Psoas muscle (tissue), 8 donors: ENCODE data around the gene SLC44A1. TPM values are rescaled to one million over a fixed set of nuclear protein-coding genes. Genes with fewer than 3 reads are reported as not detected.

Source experiments
- ATAC-seq, 4 donors: fragments of 200-7000 bp; cut with Tn5 transposase; one replicate each; pipeline ENCODE4 v1.9.1; 2020; ENCODE audit warnings: moderate library complexity in 3 of 4, mild to moderate bottlenecking in 2 of 4
- DNase-seq, 2 donors: peaks; one replicate each; pipeline ENCODE4 v3.0.0-alpha.2; 2020
- H3K27ac ChIP-seq: fragments of 200-600 bp; one replicate; pipeline ENCODE4 v1.8.0; 2022
- H3K27me3 ChIP-seq, 3 donors: fragments of 200-600 bp in 1 of 3; one replicate each; pipeline versions ENCODE4 v1.6.1 to v1.8.0; 2013 to 2022; ENCODE audit warnings: low read length in 2 of 3, mild to moderate bottlenecking in 2 of 3, moderate library complexity in 1 of 3; ENCODE audit not compliant: insufficient read depth in 3 of 3
- H3K36me3 ChIP-seq, 2 donors: fragments of 200-600 bp in 1 of 2; one replicate each; pipeline versions ENCODE4 v1.6.1 to v1.8.0; 2013 to 2022; ENCODE audit warnings: low read depth in 1 of 2, mild to moderate bottlenecking in 1 of 2, moderate library complexity in 1 of 2; ENCODE audit not compliant: insufficient read depth in 1 of 2
- H3K4me1 ChIP-seq: fragments of 200-600 bp; one replicate; pipeline ENCODE4 v1.8.0; 2022
- H3K4me3 ChIP-seq: fragments of 200-600 bp; one replicate; pipeline ENCODE4 v1.8.0; 2022; ENCODE audit warnings: mild to moderate bottlenecking
- H3K9me3 ChIP-seq: fragments of 200-600 bp; one replicate; pipeline ENCODE4 v1.8.0; 2022
- CTCF ChIP-seq: fragments of 200-600 bp; IDR thresholded peaks from one replicate; pipeline ENCODE4 v1.8.0; 2022; ENCODE audit warnings: antibody characterized with exemption
- WGBS, 3 donors: extraction: QIAGEN DNeasy Blood & Tissue Kit; methylation state at CpG; one replicate each; pipeline versions ENCODE4 v1.1.6 to v1.1.7; 2013; 5-methylcytosine and 5-hydroxymethylcytosine counted together
- intact Hi-C, 2 donors: fragments of 100-400 bp; cut with DNase I; formaldehyde crosslinking; loops; one replicate each; pipeline versions ENCODE4 v1.11.0 to v1.14.2; 2022
- polyA plus RNA-seq, 3 donors: library from polyadenylated mRNA; stranded (reverse); fragments of 200-250 nt; gene quantifications; one replicate each; pipeline ENCODE4 v1.2.3, GENCODE V29; 2013
- total RNA-seq, 4 donors: library from RNA; stranded (reverse); fragmentation: NEBNext Ultra II Directional in 2 of 4; extraction: Animal tissue kit (Norgen Biotek cat#: 25700) in 2 of 4; gene quantifications; one replicate each; pipeline versions ENCODE4 v1.2.1 to v1.2.4, GENCODE V29; 2021 to 2023
- donor health status: healthy with polysubstance abuse.
- donor health status: DM: no; HTN: no; CAD: no; lungs with moderate emphysema.
- donor health status: Bipolar disorder and iron deficiency.
- donor health status: healthy.
- donor health status: DM: yes; HTN: yes; CAD: no.
- donor health status: DM: no; HTN: no; CAD: no.
- donor health status: DM: no; HTN: no; CAD: no.
- donor health status: DM: yes; HTN: yes; CAD: no.

Gene SLC44A1
- total and polyA plus RNA-seq, 7 donors, result 3.3 to 18.9 (median 7.0) TPM

- 55 to 60% (median 56%) methylated on average over 3 of the region's 3 CpGs for WGBS, 3 donors
- no peak for TF ChIP-seq CTCF
- Histone ChIP-seq H3K4me3 (no peak overlapping the region), H3K27ac (no peak overlapping the region), H3K4me1 (no peaks in the 10 kb centered on the region), H3K27me3 (no peaks in the 10 kb centered on the region), H3K36me3 (no peaks in the 10 kb centered on the region), H3K9me3 (no peaks in the 10 kb centered on the region)
- no peak for ATAC-seq
- DNase-seq, result no peak
- intact Hi-C loops, result no loop called here
These were observed 65.1 kb downstream of the SLC44A1 start for GRCh38 chr9:105309531-105309931.

DNA sequence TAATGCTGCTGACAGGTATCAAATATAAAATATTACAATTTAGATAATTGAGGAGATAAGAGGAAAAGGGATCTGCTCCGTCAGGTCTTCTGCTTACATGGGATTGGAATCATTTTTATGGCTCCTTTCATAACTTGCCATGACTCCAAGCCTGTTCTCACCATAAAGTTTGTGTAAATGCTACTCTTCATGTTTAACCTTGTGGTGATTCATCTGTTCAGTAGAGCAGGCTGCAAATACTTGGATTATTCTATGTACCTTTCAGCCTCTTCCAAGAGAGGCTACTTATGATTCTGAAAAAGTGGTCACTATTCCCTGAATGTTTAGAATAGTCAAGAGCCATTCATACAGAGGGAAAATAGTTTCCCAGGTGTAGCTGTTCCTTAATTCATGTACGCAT lies 66.9 kb downstream of the SLC44A1 start:
- intact Hi-C loops, result no loop called here
- Histone ChIP-seq H3K27me3 (no peaks in the 10 kb centered on the region), H3K4me1 (no peaks in the 10 kb centered on the region), H3K4me3 (no peak overlapping the region), H3K27ac (no peak overlapping the region), H3K36me3 (no peaks in the 10 kb centered on the region), H3K9me3 (no peaks in the 10 kb centered on the region)
- DNase-seq (no peak), ATAC-seq (no peak)
- TF ChIP-seq CTCF, result no peak
- WGBS, 3 donors, result 96 to 98% (median 96%) methylated on average over 2 of the region's 2 CpGs

DNA sequence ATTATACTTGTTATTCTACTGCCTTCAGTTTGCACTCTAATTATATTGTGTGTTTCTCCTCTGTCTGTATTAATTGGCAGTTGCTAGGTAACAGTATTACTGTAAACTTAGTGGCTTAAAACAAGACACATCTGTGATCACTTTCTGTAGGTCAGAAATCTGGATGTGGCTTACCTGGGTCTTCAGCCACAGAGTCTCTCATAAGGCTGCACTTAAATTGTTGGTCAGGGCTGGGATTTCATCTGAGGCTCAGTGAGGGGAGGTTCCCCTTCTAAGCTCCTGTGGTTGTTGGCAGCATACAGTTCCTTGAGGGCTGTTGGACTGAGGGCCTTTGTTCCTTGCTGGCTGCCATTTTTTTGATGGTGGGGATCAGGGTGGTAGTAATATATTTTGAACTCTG lies 68.8 kb downstream of the SLC44A1 start:
- ATAC-seq, result no peak
- TF ChIP-seq CTCF, result no peak
- no peak overlapping the region for H3K27ac ChIP-seq
- intact Hi-C loops, result no loop called here
- H3K36me3 ChIP-seq, result no peaks in the 10 kb centered on the region
- no peak overlapping the region for H3K4me3 ChIP-seq
- no peaks in the 10 kb centered on the region for H3K27me3 ChIP-seq
- no peaks in the 10 kb centered on the region for H3K4me1 ChIP-seq
- no peak for DNase-seq
- H3K9me3 ChIP-seq, result no peaks in the 10 kb centered on the region

- intact Hi-C loops, result no loop called here
- H3K27ac ChIP-seq, result no peak overlapping the region
- H3K9me3 ChIP-seq, result no peaks in the 10 kb centered on the region
- no peak overlapping the region for H3K4me3 ChIP-seq
- no peaks in the 10 kb centered on the region for H3K36me3 ChIP-seq
- no peak for DNase-seq
- no peak for ATAC-seq
- 89 to 98% (median 91%) methylated on average over 2 of the region's 2 CpGs for WGBS, 3 donors
- no peaks in the 10 kb centered on the region for H3K27me3 ChIP-seq
- no peaks in the 10 kb centered on the region for H3K4me1 ChIP-seq
- TF ChIP-seq CTCF, result no peak
These were observed 72.3 kb downstream of the SLC44A1 start for GRCh38 chr9:105316703-105317102.

GRCh38 chr9:105318729-105319191 lies 74.3 kb downstream of the SLC44A1 start:
- ATAC-seq (no peak), DNase-seq (no peak)
- Histone ChIP-seq H3K4me3 (no peak overlapping the region), H3K27me3 (no peaks in the 10 kb centered on the region), H3K36me3 (no peaks in the 10 kb centered on the region), H3K9me3 (no peaks in the 10 kb centered on the region), H3K4me1 (no peaks in the 10 kb centered on the region), H3K27ac (no peak overlapping the region)
- no peak for TF ChIP-seq CTCF
- intact Hi-C loops, result no loop called here
- WGBS, 3 donors, result 82 to 96% (median 84%) methylated on average over 4 of the region's 4 CpGs
